Superior temporal gyrus (tissue), 1 donor: ENCODE results near the gene NEURL1B.
"Not testable (repeated sequence)": the region's sequence is repeated elsewhere in the genome, so short reads cannot be mapped to it uniquely, and the experiment has no call there.

Experiments used
- DNase-seq: peaks from one replicate; pipeline ENCODE4 v3.0.0-alpha.2; 2016; ENCODE audit errors: extremely low spot score

The NEURL1B gene

DNA sequence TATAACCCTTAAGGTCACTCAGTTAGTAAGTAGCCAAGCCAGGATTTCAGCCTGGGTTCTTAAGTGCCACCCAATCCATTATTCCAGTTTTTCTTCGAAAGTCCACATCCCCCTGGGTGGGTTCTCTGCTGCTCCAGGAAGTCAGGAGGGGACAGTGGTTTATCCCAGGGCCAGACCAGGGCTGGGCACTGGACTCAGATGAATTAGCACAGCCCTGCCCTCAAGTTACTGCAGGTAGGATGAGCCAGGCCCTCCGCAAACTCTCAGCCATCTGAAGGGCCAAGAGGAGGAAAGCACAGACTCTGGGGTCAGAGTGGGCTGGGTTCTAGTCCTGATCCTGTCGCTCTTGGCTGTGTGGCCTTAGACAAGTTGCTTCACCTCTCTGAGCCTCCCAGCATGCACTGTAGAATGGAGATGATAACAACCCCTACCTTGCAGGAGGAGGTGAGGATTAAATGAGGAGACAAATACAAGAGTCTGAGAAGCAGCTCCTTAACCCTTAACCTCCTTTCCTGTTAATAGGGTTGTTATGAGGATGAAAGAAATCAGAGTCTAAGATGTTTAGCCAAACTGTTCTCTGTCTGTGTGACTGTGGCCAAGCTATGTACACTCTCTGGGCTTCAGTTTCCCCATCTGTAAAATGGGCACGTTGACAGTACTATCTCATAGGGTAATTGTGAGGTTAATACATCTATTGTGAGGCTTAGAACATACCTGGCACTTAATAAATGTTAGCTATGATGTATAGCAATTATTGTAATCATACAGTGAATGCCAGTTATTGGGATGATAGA, 6.8 kb upstream of the NEURL1B start:
- no peak for DNase-seq

GRCh38 chr5:172635038-172635437, 6.0 kb upstream of the NEURL1B start:
- no peak for DNase-seq

GRCh38 chr5:172636279-172637050, 4.6 kb upstream of the NEURL1B start:
- DNase-seq, result no peak

DNA sequence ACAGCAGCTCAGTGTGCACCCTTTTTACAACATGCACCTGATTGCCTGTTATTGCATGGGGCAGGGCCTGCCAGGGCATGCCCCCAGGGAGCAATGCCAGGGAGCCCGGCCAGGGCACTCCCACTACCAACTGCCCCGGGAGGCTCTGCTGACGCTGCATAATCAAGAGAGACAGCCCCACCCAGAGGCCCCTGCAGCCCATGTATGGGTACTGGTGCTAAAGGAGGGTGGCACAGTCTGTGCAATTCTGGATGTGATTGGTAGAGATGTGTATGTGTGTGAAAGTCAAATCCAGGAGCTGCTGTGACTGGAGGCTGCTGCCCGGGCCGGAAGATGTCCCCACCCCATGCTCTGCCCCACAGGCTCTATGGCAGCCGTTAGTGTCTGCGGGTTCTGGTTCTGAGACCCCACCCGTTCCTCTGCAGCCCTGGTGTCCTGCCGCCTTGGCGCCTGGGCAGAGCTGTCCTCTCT, 3.9 kb upstream of the NEURL1B start:
- no peak for DNase-seq

DNA sequence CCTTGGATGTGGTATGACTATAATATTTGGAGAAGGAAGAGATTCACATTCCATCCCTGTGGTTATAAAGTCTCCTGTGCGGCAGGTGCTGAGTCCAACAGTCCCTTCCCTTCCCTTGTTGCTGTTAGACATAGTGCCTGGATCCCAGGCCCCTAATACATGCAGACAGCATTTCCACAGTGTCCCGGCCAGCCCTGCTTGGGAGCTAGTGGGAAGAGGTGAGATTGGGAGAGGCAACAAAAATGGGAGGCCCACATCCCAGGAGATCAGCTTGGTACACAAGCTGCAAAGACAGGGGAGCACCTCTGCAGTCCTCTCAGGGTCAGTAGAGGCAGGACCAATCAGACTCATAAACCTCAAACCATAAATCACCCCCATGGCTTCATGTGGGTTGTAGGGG, 3.3 kb upstream of the NEURL1B start:
- DNase-seq, result no peak

- no peak for DNase-seq
Observed at GRCh38 chr5:172638209-172638768, 2.8 kb upstream of the NEURL1B start.

DNA sequence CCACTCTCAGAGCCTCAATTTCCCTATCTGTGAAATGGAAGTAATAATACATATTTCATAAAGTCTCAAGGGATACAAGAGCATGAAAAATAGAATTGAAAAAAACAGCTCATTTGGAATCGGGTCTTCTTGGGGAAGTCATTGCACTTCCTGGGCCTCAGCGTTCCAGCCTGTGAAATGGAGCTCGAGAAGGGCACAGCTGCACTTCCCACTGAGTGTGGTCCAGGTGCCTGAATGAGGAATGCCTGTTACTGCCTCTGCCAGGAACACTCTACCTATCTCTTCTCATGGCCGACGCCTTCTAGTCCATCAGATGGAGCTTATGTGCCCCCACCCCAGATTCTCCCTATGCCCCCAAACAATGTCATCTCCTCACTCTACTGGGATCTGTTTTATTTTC, 924 bp upstream of the NEURL1B start:
- no peak for DNase-seq

DNA sequence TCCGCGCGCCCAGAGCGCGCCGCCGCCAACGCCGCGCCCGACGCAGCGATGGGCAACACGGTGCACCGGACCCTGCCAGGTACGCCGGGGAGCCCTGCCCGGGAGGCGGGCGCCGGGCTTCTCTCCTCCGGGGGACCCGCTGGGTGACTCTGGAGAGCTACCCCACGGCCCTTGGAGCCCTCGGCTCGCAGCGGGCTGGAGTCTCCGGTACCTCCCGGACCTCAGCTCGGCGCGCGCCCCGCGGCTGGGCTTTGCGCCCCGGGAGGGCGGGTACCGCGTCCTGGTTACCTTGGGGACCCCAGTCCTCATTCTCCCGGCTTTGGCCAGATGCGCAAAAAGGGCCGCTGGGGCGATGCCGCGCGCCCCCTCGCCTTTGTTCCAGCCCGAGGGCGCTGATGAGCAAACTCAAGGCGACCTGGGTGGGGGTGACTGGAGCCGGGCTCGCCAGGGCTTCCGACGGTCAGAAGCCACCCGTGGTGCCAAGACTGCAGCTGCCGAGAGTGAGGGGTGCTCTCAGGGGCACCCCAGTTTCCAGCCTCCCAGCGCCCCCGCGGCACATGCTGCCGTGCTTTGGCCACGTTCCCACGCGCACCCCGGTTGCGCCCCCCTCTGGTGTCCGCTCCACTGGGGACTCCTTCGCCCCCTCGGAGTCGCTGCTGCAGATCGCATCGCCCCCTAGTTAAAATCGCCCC, 442 bp downstream of the NEURL1B start:
- peak; percentile 15 for DNase-seq

DNA sequence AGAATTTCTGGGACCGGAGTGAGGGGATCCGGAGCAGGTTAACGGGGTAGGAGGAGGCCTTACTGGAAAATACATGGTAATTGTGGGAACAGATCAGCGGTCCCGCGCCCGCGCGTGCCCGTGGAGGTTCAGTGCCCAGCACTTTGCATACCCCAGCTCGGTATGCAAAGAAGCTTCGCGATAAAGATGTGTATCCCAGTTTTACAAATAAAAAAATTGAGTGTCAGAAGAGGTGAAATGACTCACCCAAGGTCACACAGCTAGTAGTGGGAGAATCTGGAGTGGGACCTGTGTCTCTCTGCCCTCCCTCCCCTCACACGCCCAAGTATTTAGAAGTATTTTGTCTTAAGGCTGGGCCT, 967 bp downstream of the NEURL1B start:
- DNase-seq, result no peak

- DNase-seq, result peak; percentile 24
Observed at GRCh38 chr5:172642486-172642885, 1.4 kb downstream of the NEURL1B start.

- peak; percentile 51 for DNase-seq
Observed at GRCh38 chr5:172642926-172643871, 2.1 kb downstream of the NEURL1B start.

DNA sequence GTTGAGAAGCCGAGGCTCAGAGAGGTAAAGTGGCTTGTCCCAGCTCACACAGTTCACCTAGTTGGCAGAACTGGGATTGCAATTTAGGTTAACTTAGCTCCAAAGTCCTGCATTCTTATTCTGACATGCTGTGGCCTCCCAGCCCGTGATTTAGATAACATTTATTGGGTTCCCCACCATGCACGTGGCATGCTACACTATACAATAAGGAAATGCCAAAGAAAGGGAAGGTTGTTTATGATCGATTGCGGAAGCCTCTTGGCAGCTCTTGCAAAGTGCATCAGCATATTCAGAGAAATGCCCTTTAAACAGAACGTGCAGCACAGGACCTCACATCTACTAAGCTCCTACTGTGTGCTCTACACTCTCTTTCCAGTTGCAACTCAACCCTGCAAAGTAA, 3.2 kb downstream of the NEURL1B start:
- no peak for DNase-seq

- DNase-seq, result no peak
Observed at GRCh38 chr5:172644711-172645110, 3.6 kb downstream of the NEURL1B start.

- DNase-seq, result no peak
Observed at GRCh38 chr5:172645271-172646055, 4.4 kb downstream of the NEURL1B start.

DNA sequence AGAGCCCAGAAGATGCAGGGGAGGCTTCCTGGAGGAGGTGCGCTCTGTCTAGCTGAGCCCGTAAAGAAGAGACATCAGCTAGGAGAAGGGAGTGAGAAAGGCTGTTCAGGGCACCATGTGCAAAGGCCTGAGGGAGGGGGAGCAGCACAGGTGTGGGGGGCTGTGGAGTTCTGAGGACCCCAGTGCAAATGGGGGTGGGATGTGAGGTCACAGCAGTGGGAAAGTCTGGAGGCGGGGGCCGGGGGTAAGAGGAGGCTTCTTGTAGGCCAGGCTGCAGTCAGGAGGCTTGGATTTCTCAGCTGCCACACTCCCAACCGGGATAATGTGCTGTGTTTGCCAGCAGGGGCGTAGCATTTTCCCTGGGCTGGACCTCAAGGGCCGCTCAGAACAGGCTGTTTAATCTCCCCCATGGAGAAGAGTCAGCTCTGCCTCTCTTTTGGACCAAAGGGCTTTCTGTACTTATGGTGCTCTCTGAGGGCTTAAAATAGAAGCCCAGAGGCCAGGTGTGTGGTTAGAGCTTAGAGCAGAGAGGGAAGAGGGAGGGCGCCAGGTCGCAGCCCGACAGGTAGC, 5.7 kb downstream of the NEURL1B start:
- no peak for DNase-seq

DNA sequence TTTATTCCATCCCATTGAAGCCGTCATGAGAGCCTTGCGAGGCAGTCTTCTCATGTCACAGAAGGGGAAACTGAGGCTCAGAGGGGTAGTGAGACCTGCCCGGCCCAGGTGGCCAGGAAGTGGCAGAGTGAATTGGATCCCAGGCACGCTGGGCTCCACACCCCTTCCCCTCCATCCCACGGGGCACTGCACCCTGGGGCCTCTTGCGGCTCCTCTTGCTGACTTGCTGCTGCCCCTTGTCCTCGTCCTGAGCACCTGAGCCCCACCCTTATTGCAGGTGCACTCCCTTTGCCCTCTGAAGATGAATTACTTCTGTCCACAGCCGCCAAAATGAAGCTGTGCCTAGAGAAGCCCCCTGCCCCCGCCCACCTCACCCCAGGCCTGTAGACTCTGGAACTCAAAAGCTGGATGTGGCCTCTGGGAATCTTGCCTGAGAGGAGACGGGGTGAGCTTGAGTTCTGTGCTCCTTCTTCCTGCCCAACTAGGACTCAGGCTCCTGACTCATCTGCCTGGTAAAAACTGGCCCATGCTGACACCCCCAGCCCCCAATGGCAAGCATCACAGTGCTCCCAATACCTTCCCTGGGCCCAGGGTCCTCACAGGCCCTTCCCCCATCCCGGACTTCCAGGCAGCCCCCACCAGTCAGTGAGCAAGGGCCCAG, 6.4 kb downstream of the NEURL1B start:
- no peak for DNase-seq

DNA sequence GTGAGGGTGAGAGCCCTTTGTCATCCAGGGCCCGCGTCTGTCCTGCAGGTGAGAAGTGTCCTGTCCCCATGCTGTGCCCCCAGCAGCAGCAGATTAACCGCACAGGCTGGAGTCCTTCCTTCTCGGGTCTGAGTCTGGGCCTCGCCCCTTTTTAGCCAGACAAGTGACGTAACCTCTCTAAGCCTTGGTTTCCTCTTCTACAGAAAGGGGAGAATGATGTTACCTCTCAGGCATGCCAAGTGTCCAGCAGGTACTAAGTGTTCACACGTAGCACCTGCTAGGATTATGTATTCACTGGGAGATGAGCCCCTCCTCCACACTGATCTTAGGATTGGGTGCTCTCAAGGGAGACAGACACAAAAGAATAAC, 6.9 kb downstream of the NEURL1B start:
- DNase-seq, result no peak

GRCh38 chr5:172648755-172649154, 7.7 kb downstream of the NEURL1B start:
- no peak for DNase-seq

DNA sequence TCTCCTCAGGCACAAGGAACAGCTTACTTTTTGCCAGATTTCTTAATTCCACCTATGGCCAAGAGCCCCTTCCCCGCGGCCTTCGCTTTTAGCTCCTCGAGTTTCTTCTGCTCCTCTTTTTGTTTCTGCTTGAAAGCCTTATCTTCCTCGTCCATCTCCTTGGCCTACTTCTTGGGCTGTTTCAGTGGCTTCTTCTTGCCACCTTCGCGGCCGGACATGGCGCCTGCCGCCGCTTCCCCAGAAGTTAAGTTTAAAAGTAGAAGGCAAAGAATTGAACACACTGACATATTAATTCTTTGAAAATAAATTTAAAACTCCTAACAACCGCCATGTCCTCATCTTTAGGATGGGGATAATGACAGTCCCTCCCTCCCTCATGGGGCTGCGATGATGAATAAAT, 15.4 kb downstream of the NEURL1B start:
- DNase-seq, result not testable (repeated sequence)
